Body of pancreas (tissue), 4 donors: ENCODE results near the gene ARHGAP42.

Source experiments
- CTCF ChIP-seq, 7 experiments: fragments of 450-650 bp in 4 of 7; fragments of 200-600 bp in 3 of 7; sonication (generic) in 3 of 7; IDR thresholded peaks; one replicate each; pipeline ENCODE4 v1.5.1; 2016 to 2019; ENCODE audit warnings: antibody characterized with exemption in 7 of 7
- POLR2A ChIP-seq, 3 donors: fragments of 450-650 bp; IDR thresholded peaks; one replicate each; pipeline ENCODE4 v1.6.1; 2016; ENCODE audit warnings: antibody characterized with exemption in 3 of 3, mild to moderate bottlenecking in 2 of 3

- TF ChIP-seq CTCF (IDR thresholded peaks at IDR 0.05) (no peak), POLR2A (IDR thresholded peaks at IDR 0.05) (no peak)
Measured at GRCh38 chr11:100849009-100849900, 162.2 kb downstream of the ARHGAP42 start.
